ENCODE measurements around the gene SEC14L3. TPM values are rescaled to one million over a fixed set of nuclear protein-coding genes. Genes with fewer than 3 reads are reported as not detected.

The SEC14L3 gene
- total and polyA plus RNA-seq, 2 of the 4 experiments (the other 2 are of a cell fraction) = not detected

DNA sequence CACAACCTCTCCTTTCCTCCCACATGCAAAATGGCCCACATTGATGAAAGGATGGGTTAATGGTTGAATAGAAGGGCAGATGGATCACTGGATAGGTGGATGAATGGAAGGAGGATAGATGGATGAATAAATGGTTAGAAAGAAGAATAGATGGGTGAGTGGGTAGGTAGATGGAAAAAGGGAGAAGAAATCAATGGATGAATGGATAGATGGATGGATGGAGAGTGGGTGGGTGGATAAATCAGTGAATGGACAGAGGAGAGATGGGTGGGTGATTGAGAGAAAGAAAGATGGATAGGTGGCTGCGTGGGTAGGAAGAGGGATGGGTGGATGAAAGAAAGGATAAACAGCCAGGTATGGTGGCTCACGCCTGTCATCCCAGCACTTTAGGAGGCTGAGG lies 1.2 kb downstream of the SEC14L3 start:
- ATAC-seq (ENCODE audit: low read depth) (no peak), DNase-seq (no peak)
- H2BK20ac ChIP-seq (ENCODE audit: low read depth, low read length) = no peak overlapping the region
- in situ Hi-C loops (cut with MboI; ENCODE audit: low sequenced_read_pairs) (no loop called here), intact Hi-C loops (cut with micrococcal nuclease) (no loop called here), dilution Hi-C loops (cut with HindIII; ENCODE audit: low sequenced_read_pairs, unreplicated experiment) (no loop called here)
- CTCF ChIA-PET = no interaction called here
- H3K9ac ChIP-seq (ENCODE audit: low read depth, low read length) = no peak overlapping the region
- no peaks in the 10 kb centered on the region for H3K79me1 ChIP-seq (ENCODE audit: low read depth in 1 of 2, low read length in 2 of 2)
- H3K27ac ChIP-seq (ENCODE audit: insufficient read depth, low read length) = no peak overlapping the region
- H3K9me1 ChIP-seq (ENCODE audit: insufficient read depth, low read length) = no peaks in the 10 kb centered on the region
- TF ChIP-seq MXI1 (IDR thresholded peaks at IDR 0.05; ENCODE audit: borderline replicate concordance, low read depth, low read length) = no peak
- TF ChIP-seq, protein P1, sequence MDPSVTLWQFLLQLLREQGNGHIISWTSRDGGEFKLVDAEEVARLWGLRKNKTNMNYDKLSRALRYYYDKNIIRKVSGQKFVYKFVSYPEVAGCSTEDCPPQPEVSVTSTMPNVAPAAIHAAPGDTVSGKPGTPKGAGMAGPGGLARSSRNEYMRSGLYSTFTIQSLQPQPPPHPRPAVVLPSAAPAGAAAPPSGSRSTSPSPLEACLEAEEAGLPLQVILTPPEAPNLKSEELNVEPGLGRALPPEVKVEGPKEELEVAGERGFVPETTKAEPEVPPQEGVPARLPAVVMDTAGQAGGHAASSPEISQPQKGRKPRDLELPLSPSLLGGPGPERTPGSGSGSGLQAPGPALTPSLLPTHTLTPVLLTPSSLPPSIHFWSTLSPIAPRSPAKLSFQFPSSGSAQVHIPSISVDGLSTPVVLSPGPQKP (IDR thresholded peaks at IDR 0.05; ENCODE audit: borderline replicate concordance, low read depth, low read length) = no peak
- no peak for TF ChIP-seq CHD1 (IDR thresholded peaks at IDR 0.05; ENCODE audit: low read depth, low read length)
- TF ChIP-seq RFX5 (IDR thresholded peaks at IDR 0.05; ENCODE audit: low read depth, low read length) = no peak
- no peak for TF ChIP-seq RCOR1 (IDR thresholded peaks at IDR 0.05; ENCODE audit: insufficient replicate concordance, low read length)
- no peak for TF ChIP-seq BHLHE40 (IDR thresholded peaks at IDR 0.05; ENCODE audit: low read depth, low read length)
- TF ChIP-seq, protein P2, sequence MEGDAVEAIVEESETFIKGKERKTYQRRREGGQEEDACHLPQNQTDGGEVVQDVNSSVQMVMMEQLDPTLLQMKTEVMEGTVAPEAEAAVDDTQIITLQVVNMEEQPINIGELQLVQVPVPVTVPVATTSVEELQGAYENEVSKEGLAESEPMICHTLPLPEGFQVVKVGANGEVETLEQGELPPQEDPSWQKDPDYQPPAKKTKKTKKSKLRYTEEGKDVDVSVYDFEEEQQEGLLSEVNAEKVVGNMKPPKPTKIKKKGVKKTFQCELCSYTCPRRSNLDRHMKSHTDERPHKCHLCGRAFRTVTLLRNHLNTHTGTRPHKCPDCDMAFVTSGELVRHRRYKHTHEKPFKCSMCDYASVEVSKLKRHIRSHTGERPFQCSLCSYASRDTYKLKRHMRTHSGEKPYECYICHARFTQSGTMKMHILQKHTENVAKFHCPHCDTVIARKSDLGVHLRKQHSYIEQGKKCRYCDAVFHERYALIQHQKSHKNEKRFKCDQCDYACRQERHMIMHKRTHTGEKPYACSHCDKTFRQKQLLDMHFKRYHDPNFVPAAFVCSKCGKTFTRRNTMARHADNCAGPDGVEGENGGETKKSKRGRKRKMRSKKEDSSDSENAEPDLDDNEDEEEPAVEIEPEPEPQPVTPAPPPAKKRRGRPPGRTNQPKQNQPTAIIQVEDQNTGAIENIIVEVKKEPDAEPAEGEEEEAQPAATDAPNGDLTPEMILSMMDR (conservative IDR thresholded peaks at IDR 0.05; ENCODE audit: low read depth, low read length) = no peak
- TF ChIP-seq RAD21 (IDR thresholded peaks at IDR 0.05; ENCODE audit: low read length) = no peak
- TF ChIP-seq MAZ (IDR thresholded peaks at IDR 0.05; ENCODE audit: borderline replicate concordance, low read depth, low read length) = no peak
- TF ChIP-seq MAFK (IDR thresholded peaks at IDR 0.05; ENCODE audit: low read depth, low read length) = no peak
- TF ChIP-seq POLR2A (IDR thresholded peaks at IDR 0.05; ENCODE audit: low read depth, low read length) = no peak
- TF ChIP-seq NFE2L2 (IDR thresholded peaks at IDR 0.05; ENCODE audit: low read depth, low read length) = no peak
- no peak overlapping the region for H2BK15ac ChIP-seq (ENCODE audit: low read depth, low read length)
- peaks cover 73% of the 10 kb centered on the region for H3K27me3 ChIP-seq (ENCODE audit: control insufficient read depth, insufficient read depth, low read length)
- no TSS peak for BruUV-seq (replicated peaks)
- no peak overlapping the region for H2BK120ac ChIP-seq (ENCODE audit: low read depth, low read length)
- H3K14ac ChIP-seq (replicated peaks; ENCODE audit: low read depth, low read length) = no peak overlapping the region
- H4K8ac ChIP-seq (ENCODE audit: low read depth in 2 of 2, low read length in 2 of 2) = no peak overlapping the region
- H4K91ac ChIP-seq (ENCODE audit: insufficient read depth, low read depth, low read length) = no peak overlapping the region
- no peak overlapping the region for H2BK5ac ChIP-seq (ENCODE audit: low read depth, low read length, poor library complexity, severe bottlenecking)
- no peak overlapping the region for H2AK5ac ChIP-seq (ENCODE audit: low read depth, low read length)
- H4K5ac ChIP-seq (ENCODE audit: low read depth, low read length) = no peak overlapping the region
- POLR2A ChIA-PET (ENCODE audit: unreplicated experiment) = no interaction called here
- H3K9me3 ChIP-seq (ENCODE audit: control insufficient read depth, insufficient read depth, low read length) = no peaks in the 10 kb centered on the region
- no peak overlapping the region for H3K4me2 ChIP-seq (ENCODE audit: low read depth, low read length)
- no peaks in the 10 kb centered on the region for H3K36me3 ChIP-seq (ENCODE audit: control insufficient read depth, insufficient read depth, low read length)
- no CpG with 5 or more reads among the region's 2 CpGs for WGBS, 2 experiments (ENCODE audit: extremely low coverage in 2 of 2, insufficient read length in 1 of 2)
- H3K4ac ChIP-seq (ENCODE audit: low read depth, low read length) = no peak overlapping the region
- no peak overlapping the region for H3K4me3 ChIP-seq (ENCODE audit: insufficient read depth, low read depth, low read length)
- H2AFZ ChIP-seq (replicated peaks; ENCODE audit: low read length, poor library complexity) = no peak overlapping the region
- no peaks in the 10 kb centered on the region for H3K4me1 ChIP-seq (ENCODE audit: control insufficient read depth, insufficient read depth, low read length)
- H4K20me1 ChIP-seq (ENCODE audit: insufficient read depth, low read length) = no peaks in the 10 kb centered on the region
- no peak overlapping the region for H3K18ac ChIP-seq (ENCODE audit: low read depth, low read length)
- no peak overlapping the region for H3K56ac ChIP-seq (ENCODE audit: extremely low read depth, insufficient read depth, low read length)
- no peak overlapping the region for H2AK9ac ChIP-seq (replicated peaks; ENCODE audit: low read depth, low read length, poor library complexity)
- H3K23ac ChIP-seq (ENCODE audit: low read depth, low read length) = no peak overlapping the region
